Endothelial cell of umbilical vein (primary cell): Measurements from ENCODE around the gene EMD.

ENCODE experiments used
- CTCF ChIP-seq, 2 donors: IDR thresholded peaks; 1 replicate in 1 of 2; 2 replicates in 1 of 2; pipeline ENCODE4 v1.5.1; 2011; ENCODE audit warnings: low read length in 2 of 2, mild to moderate bottlenecking in 2 of 2, moderate library complexity in 2 of 2, control low read depth in 1 of 2, inconsistent platforms in 1 of 2, low read depth in 1 of 2; ENCODE audit not compliant: insufficient read depth in 1 of 2; ENCODE audit errors: extremely low read depth in 1 of 2
- EZH2 ChIP-seq: IDR thresholded peaks from 2 replicates; pipeline ENCODE4 v1.6.1; 2012; ENCODE audit warnings: borderline replicate concordance, low read depth, mild to moderate bottlenecking, moderate library complexity, low read length, inconsistent platforms; ENCODE audit not compliant: severe bottlenecking
- FOS ChIP-seq: IDR thresholded peaks from 2 replicates; pipeline ENCODE4 v1.6.1; 2011; ENCODE audit warnings: mild to moderate bottlenecking, low read length, moderate library complexity, borderline replicate concordance; ENCODE audit not compliant: insufficient read depth
- POLR2AphosphoS5 ChIP-seq: IDR thresholded peaks from 2 replicates; pipeline ENCODE4 v1.6.1; 2012; ENCODE audit warnings: low read depth, mild to moderate bottlenecking, control low read depth, low read length, moderate library complexity; ENCODE audit not compliant: insufficient read depth

GRCh38 chrX:154404625-154405192, 25.6 kb downstream of the EMD start:
- TF ChIP-seq CTCF (IDR thresholded peaks at IDR 0.05; ENCODE audit: extremely low read depth in 1 of 2, insufficient read depth in 1 of 2, low read depth in 1 of 2, low read length in 2 of 2) = no peak
- TF ChIP-seq FOS = no peak
- no peak for TF ChIP-seq EZH2
- TF ChIP-seq POLR2AphosphoS5 = no peak
